ENCODE data around the gene ANKMY2.
"Not testable (repeated sequence)": the region's sequence is repeated elsewhere in the genome, so short reads cannot be mapped to it uniquely, and the experiment has no call there.

DNA sequence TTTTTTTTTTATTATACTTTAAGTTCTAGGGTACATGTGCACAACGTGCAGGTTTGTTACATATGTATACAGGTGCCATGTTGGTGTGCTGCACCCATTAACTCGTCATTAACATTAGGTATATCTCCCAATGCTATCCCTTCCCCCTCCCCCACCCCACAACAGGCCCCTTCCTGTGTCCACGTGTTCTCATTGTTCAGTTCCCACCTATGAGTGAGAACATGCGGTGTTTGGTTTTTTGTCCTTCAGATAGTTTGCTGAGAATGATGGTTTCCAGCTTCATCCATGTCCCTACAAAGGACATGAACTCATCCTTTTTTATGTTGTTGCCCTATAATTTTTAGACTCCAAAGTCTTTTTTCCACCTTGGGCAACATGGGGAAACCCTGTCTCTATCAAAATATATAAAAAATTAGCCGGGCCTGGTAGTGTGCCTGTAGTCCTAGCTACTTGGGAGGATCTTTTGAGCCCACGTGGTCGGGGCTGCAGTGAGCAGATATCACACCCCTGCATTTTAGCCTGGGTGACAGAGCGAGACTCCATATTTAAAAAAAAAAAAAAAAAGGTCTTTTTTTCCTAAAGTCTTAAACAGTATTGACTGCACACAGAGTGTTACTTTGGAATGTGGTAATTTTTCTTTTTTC lies 14.4 kb upstream of the ANKMY2 start:
- not testable (repeated sequence) for TF ChIP-seq CTCF (IDR thresholded peaks at IDR 0.05; ENCODE audit: insufficient read depth, low read length, poor library complexity, severe bottlenecking); EZH2phosphoT487 (conservative IDR thresholded peaks at IDR 0.05; ENCODE audit: low read length)
